Liver (tissue), 9 donors: Measurements from ENCODE around the gene CFAP298. TPM values are rescaled to one million over a fixed set of nuclear protein-coding genes. Genes with fewer than 3 reads are reported as not detected.

Experiments used
- DNase-seq: peaks from one replicate; pipeline ENCODE4 v3.0.0-alpha.2; 2017; ENCODE audit warnings: low spot score
- H3K27ac ChIP-seq, 2 donors: one replicate each; pipeline ENCODE4 v1.7.0; 2013; ENCODE audit warnings: inconsistent platforms in 2 of 2, low read length in 2 of 2, control low read depth in 1 of 2, low read depth in 1 of 2, mild to moderate bottlenecking in 1 of 2
- H3K27me3 ChIP-seq, 4 donors: one replicate each; pipeline versions ENCODE4 v1.6.1 to v1.7.0; 2013; ENCODE audit warnings: low read length in 3 of 4, inconsistent platforms in 1 of 4, mild to moderate bottlenecking in 1 of 4, moderate library complexity in 1 of 4; ENCODE audit not compliant: control insufficient read depth in 4 of 4, insufficient read depth in 4 of 4
- H3K36me3 ChIP-seq, 4 donors: one replicate each; pipeline versions ENCODE4 v1.6.1 to v1.7.0; 2013; ENCODE audit warnings: low read length in 3 of 4, mild to moderate bottlenecking in 3 of 4, low read depth in 1 of 4, moderate library complexity in 1 of 4; ENCODE audit not compliant: control insufficient read depth in 4 of 4, insufficient read depth in 3 of 4
- H3K4me1 ChIP-seq, 4 donors: one replicate each; pipeline versions ENCODE4 v1.6.1 to v1.7.0; 2013; ENCODE audit warnings: low read length in 3 of 4, mild to moderate bottlenecking in 3 of 4, moderate library complexity in 1 of 4; ENCODE audit not compliant: control insufficient read depth in 4 of 4, insufficient read depth in 4 of 4
- H3K4me3 ChIP-seq, 3 donors: one replicate each; pipeline versions ENCODE4 v1.6.1 to v1.7.0; 2013; ENCODE audit warnings: low read length in 3 of 3, control low read depth in 1 of 3, low read depth in 1 of 3, mild to moderate bottlenecking in 1 of 3
- H3K9ac ChIP-seq, 2 donors: one replicate each; pipeline ENCODE4 v1.7.0; 2013; ENCODE audit warnings: low read length in 2 of 2, mild to moderate bottlenecking in 2 of 2, moderate library complexity in 2 of 2, control low read depth in 1 of 2, low read depth in 1 of 2
- H3K9me3 ChIP-seq, 4 donors: one replicate each; pipeline versions ENCODE4 v1.6.1 to v1.7.0; 2013; ENCODE audit warnings: low read length in 3 of 4; ENCODE audit not compliant: control insufficient read depth in 4 of 4
- EGR1 ChIP-seq, 2 donors: IDR thresholded peaks; 2 replicates each; pipeline ENCODE4 v1.6.1; 2016 to 2018; ENCODE audit warnings: antibody characterized with exemption in 2 of 2, low read depth in 2 of 2
- FOXA1 ChIP-seq: IDR thresholded peaks from 2 replicates; pipeline ENCODE4 v1.6.1; 2016; ENCODE audit warnings: antibody characterized with exemption
- FOXA2 ChIP-seq: IDR thresholded peaks from 2 replicates; pipeline ENCODE4 v1.6.1; 2016; ENCODE audit warnings: antibody characterized with exemption
- GABPA ChIP-seq, 2 donors: IDR thresholded peaks in 1 of 2; conservative IDR thresholded peaks in 1 of 2; 2 replicates each; pipeline ENCODE4 v1.6.1; 2016; ENCODE audit warnings: antibody characterized with exemption in 2 of 2, mild to moderate bottlenecking in 1 of 2, moderate library complexity in 1 of 2
- HNF4A ChIP-seq, 2 donors: conservative IDR thresholded peaks; 2 replicates each; pipeline ENCODE4 v1.6.1; 2016; ENCODE audit warnings: antibody characterized with exemption in 2 of 2, mild to moderate bottlenecking in 2 of 2
- HNF4G ChIP-seq: IDR thresholded peaks from 2 replicates; pipeline ENCODE4 v1.6.1; 2016; ENCODE audit warnings: antibody characterized with exemption
- JUND ChIP-seq, 2 donors: IDR thresholded peaks; 2 replicates each; pipeline ENCODE4 v1.6.1; 2016; ENCODE audit warnings: antibody characterized with exemption in 2 of 2
- NR2F2 ChIP-seq: IDR thresholded peaks from 2 replicates; pipeline ENCODE4 v1.6.1; 2016; ENCODE audit warnings: antibody characterized with exemption
- RAD21 ChIP-seq, 2 donors: IDR thresholded peaks; 2 replicates each; pipeline ENCODE4 v1.6.1; 2016; ENCODE audit warnings: antibody characterized with exemption in 2 of 2, mild to moderate bottlenecking in 2 of 2
- RXRA ChIP-seq, 2 donors: IDR thresholded peaks; 2 replicates each; pipeline ENCODE4 v1.6.1; 2017 to 2018; ENCODE audit warnings: antibody characterized with exemption in 2 of 2, mild to moderate bottlenecking in 1 of 2
- SP1 ChIP-seq: IDR thresholded peaks from 2 replicates; pipeline ENCODE4 v1.6.1; 2018; ENCODE audit warnings: antibody characterized with exemption, mild to moderate bottlenecking
- TAF1 ChIP-seq: conservative IDR thresholded peaks from 2 replicates; pipeline ENCODE4 v1.6.1; 2016; ENCODE audit warnings: antibody characterized with exemption, mild to moderate bottlenecking
- YY1 ChIP-seq: IDR thresholded peaks from 2 replicates; pipeline ENCODE4 v1.6.1; 2016; ENCODE audit warnings: antibody characterized with exemption, mild to moderate bottlenecking
- WGBS: extraction: QIAGEN DNeasy Blood & Tissue Kit; methylation state at CpG from one replicate; pipeline ENCODE4 v1.1.7; 2013; 5-methylcytosine and 5-hydroxymethylcytosine counted together
- polyA plus RNA-seq, 2 donors: library from polyadenylated mRNA; stranded (reverse) in 1 of 2; unstranded in 1 of 2; fragments of 200-250 nt in 1 of 2; fragments of >200 nt in 1 of 2; fragmentation: Nextera tagmentation in 1 of 2; extraction: Ambion mirVana in 1 of 2; gene quantifications; one replicate each; pipeline versions ENCODE4 v1.2.1 to v1.2.3, GENCODE V29; 2013 to 2015
- total RNA-seq, 2 donors: library from RNA; depleted of rRNA; stranded (reverse); fragments of >200 nt; gene quantifications; one replicate each; pipeline ENCODE4 v1.2.3, GENCODE V29; 2014
- TF ChIP-seq, protein P1 (sequence below): IDR thresholded peaks from 2 replicates; pipeline ENCODE4 v1.6.1; 2016; ENCODE audit warnings: antibody characterized with exemption
- TF ChIP-seq, protein P2 (sequence below): IDR thresholded peaks from 2 replicates; pipeline ENCODE4 v1.6.1; 2016; ENCODE audit warnings: antibody characterized with exemption, mild to moderate bottlenecking
- TF ChIP-seq, protein P3 (sequence below): IDR thresholded peaks from 2 replicates; pipeline ENCODE4 v1.6.1; 2016; ENCODE audit warnings: antibody characterized with exemption
- TF ChIP-seq, protein P4 (sequence below): fragments of 150-350 bp; IDR thresholded peaks from 2 replicates; pipeline ENCODE4 v1.5.1; 2017; ENCODE audit warnings: improper control_type of control experiment, low read depth, low read length; ENCODE audit not compliant: missing input control
- donor health status: healthy.
- donor health status: healthy.
- donor health status: healthy.
- donor health status: healthy.
- donor health status: healthy.

CFAP298 gene
- total and polyA plus RNA-seq, 4 donors: 13.1 to 19.8 (median 15.3) TPM

DNA sequence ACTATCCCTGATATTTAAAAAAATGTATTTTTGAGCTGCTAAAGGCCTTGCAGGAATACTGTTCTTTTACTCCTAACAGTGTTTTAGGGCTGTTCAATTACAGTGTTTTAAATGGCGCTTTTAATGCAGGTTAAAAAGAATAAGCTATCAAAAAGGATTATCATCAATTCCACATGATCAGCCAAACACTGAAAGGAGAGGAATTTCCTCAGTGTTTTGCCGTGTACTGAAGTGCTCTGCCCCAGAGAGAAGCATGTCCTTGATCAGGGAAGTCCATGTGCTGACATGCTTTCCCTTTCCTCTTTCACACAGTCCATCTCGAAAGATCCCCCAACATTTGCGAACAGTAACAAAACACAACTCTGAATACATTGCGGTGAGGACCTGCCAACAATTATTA is 3.3 kb downstream of the CFAP298 start:
- no peak overlapping the region for H3K4me3 ChIP-seq
- no peaks in the 10 kb centered on the region for H3K27me3 ChIP-seq
- H3K9me3 ChIP-seq: no peaks in the 10 kb centered on the region
- TF ChIP-seq RAD21 (IDR thresholded peaks at IDR 0.05) (no peak), RXRA (IDR thresholded peaks at IDR 0.05) (no peak)
- DNase-seq: no peak
- H3K36me3 ChIP-seq: peaks cover 9 to 32% (median 23%) of the 10 kb centered on the region in 4 donors
- H3K4me1 ChIP-seq: peaks cover 0 to 16% (median 5%) of the 10 kb centered on the region in 4 donors
- WGBS: 93% methylated on average over 5 of the region's 5 CpGs
- no peak overlapping the region for H3K27ac ChIP-seq
- H3K9ac ChIP-seq: no peak overlapping the region

DNA sequence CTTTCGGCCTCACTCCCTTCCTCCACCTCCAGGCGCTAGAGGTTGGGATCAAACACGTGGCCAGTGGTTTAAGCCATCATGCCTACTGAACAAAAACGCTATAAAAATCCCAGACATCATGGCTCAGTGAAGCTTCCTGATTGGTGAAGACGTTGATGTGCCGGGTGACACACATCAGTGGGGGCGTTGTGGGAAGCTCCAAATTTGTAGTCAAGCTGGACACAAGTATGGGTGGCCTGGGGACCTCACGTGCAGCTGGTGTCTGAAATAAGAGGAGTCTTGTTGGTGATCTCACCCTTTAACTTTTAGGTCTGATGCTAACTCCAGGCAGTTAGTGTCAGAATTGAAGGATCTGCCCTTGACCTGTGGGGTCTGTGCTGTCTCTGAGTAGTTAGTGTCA is 6.7 kb downstream of the CFAP298 start:
- Histone ChIP-seq H3K9me3 (no peaks in the 10 kb centered on the region), H3K4me3 (no peak overlapping the region), H3K9ac (no peak overlapping the region), H3K27me3 (no peaks in the 10 kb centered on the region), H3K36me3 (peaks cover 12 to 52% (median 44%) of the 10 kb centered on the region in 4 donors), H3K27ac (no peak overlapping the region), H3K4me1 (no peaks in the 10 kb centered on the region)
- 91% methylated on average over 8 of the region's 8 CpGs for WGBS
- no peak for DNase-seq
- TF ChIP-seq HNF4A (conservative IDR thresholded peaks at IDR 0.05) (no peak), RAD21 (IDR thresholded peaks at IDR 0.05) (no peak), JUND (IDR thresholded peaks at IDR 0.05) (no peak), FOXA2 (no peak), FOXA1 (no peak), SP1 (no peak), RXRA (IDR thresholded peaks at IDR 0.05) (no peak), NR2F2 (no peak)
- TF ChIP-seq, protein P1, sequence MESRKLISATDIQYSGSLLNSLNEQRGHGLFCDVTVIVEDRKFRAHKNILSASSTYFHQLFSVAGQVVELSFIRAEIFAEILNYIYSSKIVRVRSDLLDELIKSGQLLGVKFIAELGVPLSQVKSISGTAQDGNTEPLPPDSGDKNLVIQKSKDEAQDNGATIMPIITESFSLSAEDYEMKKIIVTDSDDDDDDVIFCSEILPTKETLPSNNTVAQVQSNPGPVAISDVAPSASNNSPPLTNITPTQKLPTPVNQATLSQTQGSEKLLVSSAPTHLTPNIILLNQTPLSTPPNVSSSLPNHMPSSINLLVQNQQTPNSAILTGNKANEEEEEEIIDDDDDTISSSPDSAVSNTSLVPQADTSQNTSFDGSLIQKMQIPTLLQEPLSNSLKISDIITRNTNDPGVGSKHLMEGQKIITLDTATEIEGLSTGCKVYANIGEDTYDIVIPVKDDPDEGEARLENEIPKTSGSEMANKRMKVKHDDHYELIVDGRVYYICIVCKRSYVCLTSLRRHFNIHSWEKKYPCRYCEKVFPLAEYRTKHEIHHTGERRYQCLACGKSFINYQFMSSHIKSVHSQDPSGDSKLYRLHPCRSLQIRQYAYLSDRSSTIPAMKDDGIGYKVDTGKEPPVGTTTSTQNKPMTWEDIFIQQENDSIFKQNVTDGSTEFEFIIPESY: no peak
- TF ChIP-seq, protein P2, sequence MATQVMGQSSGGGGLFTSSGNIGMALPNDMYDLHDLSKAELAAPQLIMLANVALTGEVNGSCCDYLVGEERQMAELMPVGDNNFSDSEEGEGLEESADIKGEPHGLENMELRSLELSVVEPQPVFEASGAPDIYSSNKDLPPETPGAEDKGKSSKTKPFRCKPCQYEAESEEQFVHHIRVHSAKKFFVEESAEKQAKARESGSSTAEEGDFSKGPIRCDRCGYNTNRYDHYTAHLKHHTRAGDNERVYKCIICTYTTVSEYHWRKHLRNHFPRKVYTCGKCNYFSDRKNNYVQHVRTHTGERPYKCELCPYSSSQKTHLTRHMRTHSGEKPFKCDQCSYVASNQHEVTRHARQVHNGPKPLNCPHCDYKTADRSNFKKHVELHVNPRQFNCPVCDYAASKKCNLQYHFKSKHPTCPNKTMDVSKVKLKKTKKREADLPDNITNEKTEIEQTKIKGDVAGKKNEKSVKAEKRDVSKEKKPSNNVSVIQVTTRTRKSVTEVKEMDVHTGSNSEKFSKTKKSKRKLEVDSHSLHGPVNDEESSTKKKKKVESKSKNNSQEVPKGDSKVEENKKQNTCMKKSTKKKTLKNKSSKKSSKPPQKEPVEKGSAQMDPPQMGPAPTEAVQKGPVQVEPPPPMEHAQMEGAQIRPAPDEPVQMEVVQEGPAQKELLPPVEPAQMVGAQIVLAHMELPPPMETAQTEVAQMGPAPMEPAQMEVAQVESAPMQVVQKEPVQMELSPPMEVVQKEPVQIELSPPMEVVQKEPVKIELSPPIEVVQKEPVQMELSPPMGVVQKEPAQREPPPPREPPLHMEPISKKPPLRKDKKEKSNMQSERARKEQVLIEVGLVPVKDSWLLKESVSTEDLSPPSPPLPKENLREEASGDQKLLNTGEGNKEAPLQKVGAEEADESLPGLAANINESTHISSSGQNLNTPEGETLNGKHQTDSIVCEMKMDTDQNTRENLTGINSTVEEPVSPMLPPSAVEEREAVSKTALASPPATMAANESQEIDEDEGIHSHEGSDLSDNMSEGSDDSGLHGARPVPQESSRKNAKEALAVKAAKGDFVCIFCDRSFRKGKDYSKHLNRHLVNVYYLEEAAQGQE: no peak
- TF ChIP-seq, protein P3, sequence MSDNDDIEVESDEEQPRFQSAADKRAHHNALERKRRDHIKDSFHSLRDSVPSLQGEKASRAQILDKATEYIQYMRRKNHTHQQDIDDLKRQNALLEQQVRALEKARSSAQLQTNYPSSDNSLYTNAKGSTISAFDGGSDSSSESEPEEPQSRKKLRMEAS: no peak

DNA sequence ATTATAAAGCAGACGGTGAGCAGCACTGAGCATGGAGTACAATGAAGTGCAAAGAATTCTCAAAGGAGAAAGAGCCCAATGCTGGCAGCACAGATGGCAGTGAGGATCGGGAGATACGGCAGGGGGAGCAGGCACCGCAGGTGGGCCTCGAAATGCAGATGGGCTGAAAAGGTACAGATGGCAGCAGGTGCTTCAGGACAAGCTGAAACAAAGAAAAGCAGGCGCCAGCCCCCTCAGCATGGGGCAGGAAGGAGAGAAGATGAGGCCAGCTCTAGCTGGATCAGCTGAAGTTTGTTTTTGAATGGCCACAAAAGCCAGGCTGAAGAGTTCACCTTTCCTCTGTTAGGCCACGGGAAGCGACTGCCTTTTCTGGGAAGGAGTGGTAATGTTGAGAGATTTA is 7.7 kb downstream of the CFAP298 start:
- WGBS: 95% methylated on average over 8 of the region's 8 CpGs
- H3K4me3 ChIP-seq: no peak overlapping the region
- H3K4me1 ChIP-seq: peaks cover 0 to 3% (median 2%) of the 10 kb centered on the region in 4 donors
- DNase-seq: no peak
- H3K27ac ChIP-seq: no peak overlapping the region
- no peaks in the 10 kb centered on the region for H3K9me3 ChIP-seq
- H3K27me3 ChIP-seq: no peaks in the 10 kb centered on the region
- TF ChIP-seq, protein P4, sequence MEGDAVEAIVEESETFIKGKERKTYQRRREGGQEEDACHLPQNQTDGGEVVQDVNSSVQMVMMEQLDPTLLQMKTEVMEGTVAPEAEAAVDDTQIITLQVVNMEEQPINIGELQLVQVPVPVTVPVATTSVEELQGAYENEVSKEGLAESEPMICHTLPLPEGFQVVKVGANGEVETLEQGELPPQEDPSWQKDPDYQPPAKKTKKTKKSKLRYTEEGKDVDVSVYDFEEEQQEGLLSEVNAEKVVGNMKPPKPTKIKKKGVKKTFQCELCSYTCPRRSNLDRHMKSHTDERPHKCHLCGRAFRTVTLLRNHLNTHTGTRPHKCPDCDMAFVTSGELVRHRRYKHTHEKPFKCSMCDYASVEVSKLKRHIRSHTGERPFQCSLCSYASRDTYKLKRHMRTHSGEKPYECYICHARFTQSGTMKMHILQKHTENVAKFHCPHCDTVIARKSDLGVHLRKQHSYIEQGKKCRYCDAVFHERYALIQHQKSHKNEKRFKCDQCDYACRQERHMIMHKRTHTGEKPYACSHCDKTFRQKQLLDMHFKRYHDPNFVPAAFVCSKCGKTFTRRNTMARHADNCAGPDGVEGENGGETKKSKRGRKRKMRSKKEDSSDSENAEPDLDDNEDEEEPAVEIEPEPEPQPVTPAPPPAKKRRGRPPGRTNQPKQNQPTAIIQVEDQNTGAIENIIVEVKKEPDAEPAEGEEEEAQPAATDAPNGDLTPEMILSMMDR: no peak
- TF ChIP-seq TAF1 (no peak), YY1 (no peak), HNF4G (no peak), EGR1 (IDR thresholded peaks at IDR 0.05; ENCODE audit: low read depth in 2 of 2) (no peak), GABPA (IDR thresholded peaks at IDR 0.05 in 1 of 2, conservative IDR thresholded peaks at IDR 0.05 in 1 of 2) (no peak), FOXA2 (no peak), RAD21 (IDR thresholded peaks at IDR 0.05) (no peak), HNF4A (conservative IDR thresholded peaks at IDR 0.05) (no peak)
- TF ChIP-seq, protein P2: no peak
- H3K36me3 ChIP-seq: peaks cover 12 to 54% (median 45%) of the 10 kb centered on the region in 4 donors
- no peak overlapping the region for H3K9ac ChIP-seq
